H54 (cell line): ENCODE data around the gene DENND4C.
A peak's percentile ranks its signal among the peaks of the same experiment; 100 is the strongest.

ENCODE experiments used
- DNase-seq: peaks from one replicate; pipeline ENCODE4 v3.0.0; 2011; ENCODE audit warnings: low spot score, mixed read lengths; ENCODE audit not compliant: insufficient read length
- FAIRE-seq: peaks from 3 replicates; lab custom pipeline; 2011; peaks lifted over from hg19 to GRCh38; lab: Jason Lieb, UNC
- POLR2A ChIP-seq: IDR thresholded peaks from 2 replicates; pipeline ENCODE4 v1.6.1; 2011; ENCODE audit warnings: low read depth, mild to moderate bottlenecking, low read length

Gene DENND4C

DNA sequence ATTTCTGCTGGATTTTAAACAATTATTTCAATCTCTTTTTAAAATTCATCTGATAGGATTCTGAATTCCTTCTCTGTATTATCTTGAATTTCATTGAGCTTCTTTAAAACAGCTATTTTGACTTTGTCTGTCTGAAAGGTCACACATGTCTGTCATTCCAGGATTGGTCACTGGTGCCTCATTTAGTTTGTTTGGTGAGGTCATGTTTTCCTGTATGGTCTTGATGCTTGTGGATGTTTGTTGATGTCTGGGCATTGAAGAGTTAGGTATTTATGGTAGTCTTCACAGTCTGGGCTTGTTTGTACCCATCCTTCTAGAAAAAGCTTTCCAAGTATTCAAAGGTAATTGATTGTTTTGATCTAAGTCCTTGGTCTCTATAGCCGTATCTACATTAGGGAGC, 39.1 kb downstream of the DENND4C start:
- no peak for FAIRE-seq
- no peak for TF ChIP-seq POLR2A
- DNase-seq: no peak

DNA sequence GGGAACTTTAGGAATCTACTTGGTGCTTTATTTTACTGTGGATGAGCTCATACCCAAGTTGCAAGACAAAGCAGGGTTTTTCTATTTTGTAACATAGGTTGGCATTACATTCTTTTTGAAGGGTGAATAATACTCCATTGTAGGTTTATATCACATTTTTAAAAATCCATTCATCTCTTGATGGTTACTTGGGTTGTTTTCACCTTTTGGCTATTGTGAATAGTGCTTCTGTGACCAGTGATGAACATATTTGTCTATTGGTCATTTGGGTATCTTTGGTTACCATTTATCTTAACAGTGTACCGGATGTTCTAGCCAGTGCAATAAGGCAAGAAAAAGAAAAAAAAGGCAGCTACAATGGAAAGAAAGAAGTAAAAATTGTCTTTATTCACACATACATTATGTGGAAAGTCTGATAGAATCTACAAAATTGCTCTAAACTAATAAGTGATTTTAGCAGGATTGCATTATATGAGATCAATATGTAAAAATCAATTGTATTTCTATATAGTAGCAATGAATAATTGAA, 40.0 kb downstream of the DENND4C start:
- FAIRE-seq (no peak), DNase-seq (no peak)
- no peak for TF ChIP-seq POLR2A

GRCh38 chr9:19271081-19271480, 40.6 kb downstream of the DENND4C start:
- no peak for FAIRE-seq
- DNase-seq: no peak
- TF ChIP-seq POLR2A: no peak

- DNase-seq: no peak
- TF ChIP-seq POLR2A: no peak
- no peak for FAIRE-seq
Observed at GRCh38 chr9:19281801-19282200, 51.3 kb downstream of the DENND4C start.

GRCh38 chr9:19283072-19283710, 52.7 kb downstream of the DENND4C start:
- no peak for TF ChIP-seq POLR2A
- no peak for FAIRE-seq
- no peak for DNase-seq

DNA sequence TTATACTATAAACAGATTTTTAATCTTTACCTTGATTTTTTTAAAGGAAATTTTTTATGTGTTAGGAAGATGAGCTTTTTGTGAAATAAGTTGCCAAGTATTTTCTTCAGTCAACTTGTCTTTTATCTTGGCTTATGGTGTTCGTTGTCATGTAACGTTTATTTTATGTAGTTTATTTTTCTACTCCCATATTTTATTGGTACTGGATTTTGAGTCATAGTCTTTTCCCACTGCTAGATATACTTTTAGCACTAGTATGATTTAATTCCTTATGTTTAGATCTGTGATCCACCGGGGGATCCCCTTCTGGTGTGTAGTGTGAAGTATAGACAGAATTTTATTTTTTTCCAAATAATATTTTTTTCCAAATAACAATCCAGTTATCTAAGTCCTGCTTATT, 54.2 kb downstream of the DENND4C start:
- FAIRE-seq (no peak), DNase-seq (no peak)
- TF ChIP-seq POLR2A: no peak

DNA sequence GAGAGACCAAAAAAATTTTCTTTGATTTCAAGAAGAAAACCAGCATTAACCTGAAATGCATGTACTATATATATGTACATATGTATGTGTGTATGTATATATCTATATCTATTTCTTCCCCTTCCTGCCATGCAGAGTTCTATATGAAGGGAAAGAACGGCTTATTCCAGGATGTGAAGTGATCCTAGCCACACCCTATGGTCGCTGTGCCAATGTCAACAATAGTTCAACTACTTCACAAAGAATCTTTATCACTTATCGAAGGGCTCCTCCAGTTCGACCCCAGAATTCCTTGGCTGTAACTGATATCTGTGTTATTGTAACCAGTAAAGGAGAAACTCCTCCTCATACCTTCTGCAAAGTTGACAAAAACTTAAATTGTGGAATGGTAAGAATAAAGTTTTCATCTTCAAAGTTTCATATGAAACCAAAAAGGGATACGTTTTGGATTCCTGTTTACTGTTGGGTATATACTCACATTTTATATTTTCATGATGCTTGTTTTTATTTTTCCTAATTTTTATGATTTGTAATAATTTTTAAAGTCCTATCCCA, 56.2 kb downstream of the DENND4C start:
- FAIRE-seq: peak; percentile 27
- DNase-seq: no peak
- no peak for TF ChIP-seq POLR2A

GRCh38 chr9:19288081-19288480, 57.6 kb downstream of the DENND4C start:
- TF ChIP-seq POLR2A: no peak
- FAIRE-seq (no peak), DNase-seq (no peak)

- DNase-seq: no peak
- no peak for TF ChIP-seq POLR2A
- FAIRE-seq: no peak
Observed at GRCh38 chr9:19290103-19290502, 59.6 kb downstream of the DENND4C start.

DNA sequence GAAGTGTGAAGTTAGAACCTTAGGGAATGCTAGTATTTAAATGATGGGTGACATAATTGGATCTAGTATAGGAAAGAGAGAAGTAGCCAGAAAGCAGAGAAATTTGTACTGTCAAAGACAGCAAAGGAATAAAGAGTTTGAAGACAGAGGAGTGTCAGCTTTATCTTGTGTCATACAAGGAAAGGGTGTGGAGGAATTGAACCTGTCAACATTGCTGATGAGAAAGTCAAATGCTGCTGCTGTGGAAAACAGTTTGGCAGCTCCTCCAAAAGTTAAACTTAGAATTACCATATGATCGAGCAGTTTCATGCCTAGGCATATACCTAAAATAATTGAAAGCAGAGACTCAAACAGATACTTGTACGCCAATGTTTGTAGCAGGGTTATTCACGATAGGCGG, 63.7 kb downstream of the DENND4C start:
- FAIRE-seq (peak; percentile 30), DNase-seq (no peak)
- TF ChIP-seq POLR2A: no peak

GRCh38 chr9:19298436-19299000, 68.0 kb downstream of the DENND4C start:
- no peak for FAIRE-seq
- DNase-seq: no peak
- no peak for TF ChIP-seq POLR2A

DNA sequence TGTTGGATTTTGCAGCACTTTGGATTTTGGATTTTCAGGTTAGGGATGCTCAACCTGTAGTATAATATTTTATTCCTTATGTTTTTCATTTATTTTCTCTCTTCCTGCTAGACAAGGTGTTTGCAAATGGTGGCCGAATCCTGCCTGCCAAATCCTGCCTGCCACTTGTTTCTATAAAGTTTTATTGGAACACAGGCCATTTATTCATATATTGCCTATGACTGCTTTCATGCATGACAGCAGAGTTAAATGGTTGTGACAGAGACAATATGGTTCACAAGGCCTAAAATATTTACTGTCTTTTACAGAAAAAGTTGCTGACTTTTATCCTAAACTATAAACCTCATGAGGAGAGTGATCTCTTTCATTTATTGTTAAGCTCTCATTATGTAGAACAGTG, 72.7 kb downstream of the DENND4C start:
- TF ChIP-seq POLR2A: no peak
- DNase-seq: no peak
- FAIRE-seq: no peak

DNA sequence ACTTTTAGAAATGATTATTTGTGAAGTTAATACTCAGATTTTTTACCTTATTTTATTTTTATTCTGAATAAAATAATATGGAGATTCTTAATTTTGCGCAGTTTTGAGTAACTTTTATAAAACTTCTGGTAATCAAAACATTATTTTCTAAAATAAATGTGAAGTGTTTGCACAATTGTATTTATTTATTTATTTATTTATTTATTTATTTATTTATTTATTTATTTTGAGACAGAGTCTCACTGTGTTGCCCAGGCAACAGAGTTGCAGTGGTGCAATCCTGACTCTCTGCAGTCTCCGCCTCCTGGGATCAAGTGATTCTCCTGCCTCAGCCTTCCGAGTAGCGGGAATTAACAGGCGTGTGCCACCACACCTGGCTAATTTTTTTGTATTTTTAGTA, 76.1 kb downstream of the DENND4C start:
- TF ChIP-seq POLR2A: no peak
- DNase-seq (no peak), FAIRE-seq (no peak)

DNA sequence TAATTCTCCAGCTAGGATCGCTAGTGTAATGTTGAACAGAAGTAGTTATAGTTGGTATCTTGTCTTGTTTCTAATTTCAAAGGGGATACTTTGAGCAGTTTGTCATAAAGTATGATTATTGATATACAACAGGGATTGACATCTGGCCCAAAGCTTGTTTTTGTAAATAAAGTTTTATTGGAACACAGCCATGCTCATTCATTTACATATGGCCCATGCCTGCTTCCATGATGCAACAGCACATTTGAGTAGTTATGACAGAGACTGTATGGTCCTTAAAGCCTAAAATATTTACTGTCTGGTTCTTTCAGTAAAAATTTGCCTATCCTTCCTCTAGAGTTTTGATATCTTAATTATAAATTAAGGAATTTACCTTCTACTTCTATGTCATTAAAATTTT, 79.8 kb downstream of the DENND4C start:
- no peak for TF ChIP-seq POLR2A
- FAIRE-seq (no peak), DNase-seq (no peak)

- peak; percentile 30 for FAIRE-seq
- DNase-seq: no peak
- no peak for TF ChIP-seq POLR2A
Observed at GRCh38 chr9:19313573-19313972, 83.1 kb downstream of the DENND4C start.
